HL-60 (cell line): Measurements from ENCODE around the gene PDE2A.

Experiments used
- DNase-seq, 2 experiments: peaks; one replicate each; pipeline ENCODE4 v3.0.0-alpha.2; 2010 to 2020; ENCODE audit warnings: low read depth in 1 of 2, low spot score in 1 of 2
- H3K27ac ChIP-seq: fragments of 250-450 bp; sonication (Bioruptor Pico); replicated peaks from 2 replicates; pipeline ENCODE4 v1.5.1; 2020; ENCODE audit warnings: mild to moderate bottlenecking, moderate library complexity
- H3K27me3 ChIP-seq: fragments of 250-450 bp; sonication (Bioruptor Pico); 2 replicates; pipeline ENCODE4 v1.5.1; 2021; ENCODE audit warnings: mild to moderate bottlenecking, moderate library complexity; ENCODE audit not compliant: insufficient read depth, poor library complexity, severe bottlenecking
- H3K4me3 ChIP-seq: replicated peaks from 2 replicates; pipeline ENCODE4 v1.5.1; 2011; ENCODE audit warnings: mild to moderate bottlenecking, control low read depth, low read length; ENCODE audit not compliant: insufficient read depth
- CTCF ChIP-seq: IDR thresholded peaks from one replicate; pipeline ENCODE4 v1.5.1; 2011; ENCODE audit warnings: low read length, control low read depth, inconsistent platforms; ENCODE audit not compliant: insufficient read depth
- GABPA ChIP-seq: IDR thresholded peaks from 2 replicates; pipeline ENCODE4 v1.6.1; 2012; ENCODE audit warnings: low read depth
- POLR2AphosphoS5 ChIP-seq: IDR thresholded peaks from 2 replicates; pipeline ENCODE4 v1.6.1; 2012; ENCODE audit warnings: low read depth
- REST ChIP-seq: IDR thresholded peaks from 2 replicates; pipeline ENCODE4 v1.6.1; 2012; ENCODE audit warnings: low read depth; ENCODE audit not compliant: insufficient replicate concordance
- SPI1 ChIP-seq: IDR thresholded peaks from 2 replicates; pipeline ENCODE4 v1.6.1; 2012; ENCODE audit warnings: low read depth, mild to moderate bottlenecking, borderline replicate concordance

The PDE2A gene

DNA sequence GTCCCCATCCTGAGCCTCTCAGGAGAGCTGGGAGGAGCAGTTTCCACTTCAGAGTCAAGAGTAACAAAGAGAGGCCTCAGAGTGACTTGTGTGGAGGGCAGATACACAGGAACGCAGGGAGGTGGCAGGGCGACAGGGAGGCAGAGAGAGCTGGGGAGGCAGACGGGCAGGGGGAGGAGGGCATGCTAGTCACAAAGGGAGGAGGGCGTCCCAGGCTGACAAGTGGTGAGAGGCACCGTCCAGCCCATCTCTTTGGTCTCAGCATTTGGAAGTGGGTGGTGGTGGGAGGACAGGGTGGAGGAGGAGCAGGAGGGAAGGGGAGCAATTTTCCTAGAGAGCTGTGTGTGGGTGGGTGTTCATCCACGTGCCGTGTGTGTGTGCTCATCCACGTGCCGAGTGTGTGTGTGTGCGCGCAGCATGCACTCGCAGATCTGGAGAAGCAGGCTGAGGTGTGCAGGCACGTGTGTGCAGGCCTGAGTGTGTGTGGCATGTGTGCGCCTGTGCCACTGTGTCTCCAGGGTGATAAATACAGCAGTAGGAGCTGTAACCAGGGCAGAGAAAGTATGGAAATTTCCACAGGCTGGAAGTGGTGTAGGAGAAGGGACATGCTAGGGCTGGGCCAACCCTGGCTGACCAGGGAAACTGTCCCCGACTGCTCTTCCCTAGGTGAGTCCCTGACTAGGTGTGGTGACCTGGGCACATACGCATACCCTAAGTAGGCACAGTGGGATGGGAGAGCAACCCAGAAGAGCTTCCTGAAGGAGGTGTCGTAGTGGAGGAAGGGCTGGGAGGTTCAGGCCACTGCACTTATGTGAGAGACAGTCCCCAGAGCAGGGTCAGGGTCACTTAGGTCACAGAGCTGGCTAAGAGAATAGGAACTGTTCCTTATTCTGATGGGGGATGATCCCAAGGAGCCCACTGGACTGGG is 7.3 kb upstream of the PDE2A start:
- Histone ChIP-seq H3K27ac (no peak overlapping the region), H3K27me3 (peaks cover 31% of the 10 kb centered on the region), H3K4me3 (no peak overlapping the region)
- no peak for DNase-seq
- TF ChIP-seq REST (no peak), POLR2AphosphoS5 (peak; percentile 44)

- Histone ChIP-seq H3K4me3 (no peak overlapping the region), H3K27me3 (peaks cover 36% of the 10 kb centered on the region), H3K27ac (no peak overlapping the region)
- DNase-seq: no peak
- no peak for TF ChIP-seq REST
- TF ChIP-seq CTCF: no peak
- TF ChIP-seq POLR2AphosphoS5: no peak
- TF ChIP-seq SPI1: no peak
- TF ChIP-seq GABPA: no peak
Observed at GRCh38 chr11:72680624-72681158, 6.5 kb upstream of the PDE2A start.

DNA sequence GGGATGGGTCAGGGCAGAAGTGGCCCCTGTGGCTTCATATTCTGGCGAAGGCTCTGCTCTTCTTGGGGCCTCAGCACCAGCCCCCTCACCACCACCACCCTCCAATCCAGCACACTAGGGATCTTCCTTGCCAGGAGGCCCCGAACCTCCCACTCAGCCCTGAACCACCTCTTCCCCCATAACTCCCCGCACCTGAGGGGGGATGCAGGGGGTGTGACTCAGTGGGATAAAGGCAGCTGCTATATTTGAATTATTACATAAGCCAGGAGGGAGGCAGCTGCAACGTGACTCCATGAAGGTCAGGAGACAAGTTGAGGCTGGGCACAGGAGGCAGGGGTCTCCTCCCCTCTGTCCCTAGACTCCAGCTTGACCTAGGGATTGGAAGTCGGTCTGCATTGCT is 5.6 kb upstream of the PDE2A start:
- no peak overlapping the region for H3K27ac ChIP-seq
- no peak for DNase-seq
- H3K27me3 ChIP-seq: peaks cover 38% of the 10 kb centered on the region
- TF ChIP-seq GABPA (no peak), CTCF (no peak), SPI1 (no peak), POLR2AphosphoS5 (no peak), REST (no peak)
- no peak overlapping the region for H3K4me3 ChIP-seq
